ENCODE data around the gene OR2C3.
"Not testable (repeated sequence)": the region's sequence is repeated elsewhere in the genome, so short reads cannot be mapped to it uniquely, and the experiment has no call there.

OR2C3 gene

GRCh38 chr1:247542811-247543210 lies 6.6 kb upstream of the OR2C3 start:
- peaks cover 2% of the 10 kb centered on the region for H3K4me1 ChIP-seq (ENCODE audit: control insufficient read depth, low read depth, low read length)
- H3K27ac ChIP-seq (ENCODE audit: low read length): no peak overlapping the region
- H3K9me3 ChIP-seq (ENCODE audit: control insufficient read depth, low read depth, low read length): no peaks in the 10 kb centered on the region
- H3K4me3 ChIP-seq (ENCODE audit: low read length): no peak overlapping the region
- no peaks in the 10 kb centered on the region for H3K27me3 ChIP-seq (ENCODE audit: control insufficient read depth, insufficient read depth, low read length)
- no peak overlapping the region for H3K9ac ChIP-seq (ENCODE audit: low read length)
- no peaks in the 10 kb centered on the region for H3K36me3 ChIP-seq (ENCODE audit: control insufficient read depth, low read depth, low read length)

- H3K9ac ChIP-seq (ENCODE audit: low read length): no peak overlapping the region
Observed at GRCh38 chr1:247540581-247540980, 4.3 kb upstream of the OR2C3 start.

DNA sequence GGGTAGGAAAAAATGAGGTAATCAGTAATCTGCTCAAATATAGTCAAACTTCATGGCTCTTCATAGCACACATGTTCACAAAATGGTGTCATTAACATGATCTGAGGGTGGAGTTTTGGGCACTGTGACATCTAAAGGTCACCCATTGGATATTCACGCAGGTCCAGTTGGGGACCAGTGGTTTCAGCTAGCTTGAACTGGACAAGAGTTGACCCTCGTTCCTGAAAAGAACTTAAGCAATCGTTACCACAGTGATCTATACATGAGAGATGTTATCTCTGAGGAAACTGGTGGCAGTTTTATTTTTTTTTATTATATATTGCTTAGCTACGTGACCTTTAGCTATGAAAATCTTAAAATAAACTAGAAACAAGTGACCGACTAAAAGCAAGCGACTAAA lies 3.0 kb upstream of the OR2C3 start:
- H3K36me3 ChIP-seq (ENCODE audit: control insufficient read depth, low read depth, low read length): no peaks in the 10 kb centered on the region
- no peak overlapping the region for H3K9ac ChIP-seq (ENCODE audit: low read length)
- no peaks in the 10 kb centered on the region for H3K9me3 ChIP-seq (ENCODE audit: control insufficient read depth, low read depth, low read length)
- H3K4me3 ChIP-seq (ENCODE audit: low read length): no peak overlapping the region
- no peaks in the 10 kb centered on the region for H3K4me1 ChIP-seq (ENCODE audit: control insufficient read depth, low read depth, low read length)
- no peaks in the 10 kb centered on the region for H3K27me3 ChIP-seq (ENCODE audit: control insufficient read depth, insufficient read depth, low read length)
- no peak overlapping the region for H3K27ac ChIP-seq (ENCODE audit: low read length)

More at GRCh38 chr1:247540581-247540980, 4.3 kb upstream of the OR2C3 start:
- Histone ChIP-seq H3K9me3 (ENCODE audit: control insufficient read depth, low read depth, low read length) (no peaks in the 10 kb centered on the region), H3K27me3 (ENCODE audit: control insufficient read depth, insufficient read depth, low read length) (no peaks in the 10 kb centered on the region), H3K4me1 (ENCODE audit: control insufficient read depth, low read depth, low read length) (no peaks in the 10 kb centered on the region), H3K4me3 (ENCODE audit: low read length) (no peak overlapping the region), H3K27ac (ENCODE audit: low read length) (no peak overlapping the region), H3K36me3 (ENCODE audit: control insufficient read depth, low read depth, low read length) (no peaks in the 10 kb centered on the region)

DNA sequence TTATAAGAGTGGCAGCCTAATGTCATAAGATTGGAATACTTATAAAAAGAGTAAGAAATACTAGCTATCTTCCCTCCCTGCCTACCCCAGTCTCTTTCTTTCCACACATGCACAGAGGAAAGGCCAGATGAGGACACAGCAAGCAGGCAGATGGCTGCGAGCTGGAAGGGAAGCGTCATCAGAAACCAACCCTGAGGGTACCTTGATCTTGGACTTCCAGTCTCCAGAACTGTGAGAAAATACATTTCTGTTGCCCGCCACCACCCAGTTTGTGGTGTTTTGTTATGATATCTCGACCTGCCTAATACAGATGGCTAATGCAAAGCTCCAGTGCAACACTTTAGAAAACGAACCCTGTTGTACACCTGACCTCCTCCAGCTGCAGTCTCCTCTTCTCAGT lies 2.3 kb upstream of the OR2C3 start:
- H3K27me3 ChIP-seq (ENCODE audit: control insufficient read depth, insufficient read depth, low read length): no peaks in the 10 kb centered on the region
- H3K9me3 ChIP-seq (ENCODE audit: control insufficient read depth, low read depth, low read length): no peaks in the 10 kb centered on the region
- H3K9ac ChIP-seq (ENCODE audit: low read length): no peak overlapping the region
- no peaks in the 10 kb centered on the region for H3K36me3 ChIP-seq (ENCODE audit: control insufficient read depth, low read depth, low read length)
- no peaks in the 10 kb centered on the region for H3K4me1 ChIP-seq (ENCODE audit: control insufficient read depth, low read depth, low read length)
- no peak overlapping the region for H3K27ac ChIP-seq (ENCODE audit: low read length)
- no peak overlapping the region for H3K4me3 ChIP-seq (ENCODE audit: low read length)

DNA sequence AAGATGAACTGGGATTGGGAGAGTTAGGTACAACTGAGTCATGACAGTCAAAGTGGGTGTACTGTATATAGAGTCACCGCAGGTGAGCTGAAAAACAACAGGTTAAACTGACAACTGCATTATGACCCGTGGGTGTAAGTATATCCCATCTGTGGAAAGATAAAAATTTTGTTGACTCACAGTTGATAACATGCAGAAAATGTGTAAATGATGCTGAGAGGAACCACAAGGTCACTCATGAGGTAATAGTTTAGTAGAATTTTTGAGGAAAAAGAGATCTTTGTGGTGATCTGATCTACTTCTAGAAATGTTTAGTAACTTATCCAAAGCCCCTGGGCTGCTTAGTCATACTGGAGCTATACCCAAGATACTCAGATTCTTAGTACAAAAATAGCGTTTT lies 838 bp downstream of the OR2C3 start:
- H3K4me1 ChIP-seq (ENCODE audit: control insufficient read depth, low read depth, low read length): no peaks in the 10 kb centered on the region
- H3K27me3 ChIP-seq (ENCODE audit: control insufficient read depth, insufficient read depth, low read length): no peaks in the 10 kb centered on the region
- H3K4me3 ChIP-seq (ENCODE audit: low read length): no peak overlapping the region
- no peaks in the 10 kb centered on the region for H3K36me3 ChIP-seq (ENCODE audit: control insufficient read depth, low read depth, low read length)
- H3K9me3 ChIP-seq (ENCODE audit: control insufficient read depth, low read depth, low read length): no peaks in the 10 kb centered on the region
- no peak overlapping the region for H3K9ac ChIP-seq (ENCODE audit: low read length)
- H3K27ac ChIP-seq (ENCODE audit: low read length): no peak overlapping the region

- Histone ChIP-seq H3K4me1 (ENCODE audit: control insufficient read depth, low read depth, low read length) (no peaks in the 10 kb centered on the region), H3K9ac (ENCODE audit: low read length) (no peak overlapping the region), H3K9me3 (ENCODE audit: control insufficient read depth, low read depth, low read length) (no peaks in the 10 kb centered on the region), H3K27me3 (ENCODE audit: control insufficient read depth, insufficient read depth, low read length) (no peaks in the 10 kb centered on the region), H3K36me3 (ENCODE audit: control insufficient read depth, low read depth, low read length) (no peaks in the 10 kb centered on the region), H3K4me3 (ENCODE audit: low read length) (no peak overlapping the region), H3K27ac (ENCODE audit: low read length) (no peak overlapping the region)
Observed at GRCh38 chr1:247531937-247532336, 4.3 kb downstream of the OR2C3 start.

- no peaks in the 10 kb centered on the region for H3K36me3 ChIP-seq (ENCODE audit: control insufficient read depth, low read depth, low read length)
- H3K9me3 ChIP-seq (ENCODE audit: control insufficient read depth, low read depth, low read length): no peaks in the 10 kb centered on the region
- no peaks in the 10 kb centered on the region for H3K27me3 ChIP-seq (ENCODE audit: control insufficient read depth, insufficient read depth, low read length)
- H3K27ac ChIP-seq (ENCODE audit: low read length): no peak overlapping the region
- no peak overlapping the region for H3K4me3 ChIP-seq (ENCODE audit: low read length)
- H3K9ac ChIP-seq (ENCODE audit: low read length): no peak overlapping the region
- no peaks in the 10 kb centered on the region for H3K4me1 ChIP-seq (ENCODE audit: control insufficient read depth, low read depth, low read length)
Observed at GRCh38 chr1:247530785-247531184, 5.5 kb downstream of the OR2C3 start.

- no peaks in the 10 kb centered on the region for H3K27me3 ChIP-seq (ENCODE audit: control insufficient read depth, insufficient read depth, low read length)
- no peak overlapping the region for H3K27ac ChIP-seq (ENCODE audit: low read length)
- no peaks in the 10 kb centered on the region for H3K9me3 ChIP-seq (ENCODE audit: control insufficient read depth, low read depth, low read length)
- H3K4me3 ChIP-seq (ENCODE audit: low read length): no peak overlapping the region
- no peaks in the 10 kb centered on the region for H3K36me3 ChIP-seq (ENCODE audit: control insufficient read depth, low read depth, low read length)
- H3K4me1 ChIP-seq (ENCODE audit: control insufficient read depth, low read depth, low read length): no peaks in the 10 kb centered on the region
- H3K9ac ChIP-seq (ENCODE audit: low read length): no peak overlapping the region
Observed at GRCh38 chr1:247529771-247530355, 6.4 kb downstream of the OR2C3 start.

- Histone ChIP-seq H3K4me1 (ENCODE audit: control insufficient read depth, low read depth, low read length) (no peaks in the 10 kb centered on the region), H3K9ac (ENCODE audit: low read length) (no peak overlapping the region), H3K27ac (ENCODE audit: low read length) (no peak overlapping the region), H3K4me3 (ENCODE audit: low read length) (no peak overlapping the region), H3K27me3 (ENCODE audit: control insufficient read depth, insufficient read depth, low read length) (no peaks in the 10 kb centered on the region), H3K36me3 (ENCODE audit: control insufficient read depth, low read depth, low read length) (no peaks in the 10 kb centered on the region), H3K9me3 (ENCODE audit: control insufficient read depth, low read depth, low read length) (no peaks in the 10 kb centered on the region)
Observed at GRCh38 chr1:247528812-247529474, 7.3 kb downstream of the OR2C3 start.

DNA sequence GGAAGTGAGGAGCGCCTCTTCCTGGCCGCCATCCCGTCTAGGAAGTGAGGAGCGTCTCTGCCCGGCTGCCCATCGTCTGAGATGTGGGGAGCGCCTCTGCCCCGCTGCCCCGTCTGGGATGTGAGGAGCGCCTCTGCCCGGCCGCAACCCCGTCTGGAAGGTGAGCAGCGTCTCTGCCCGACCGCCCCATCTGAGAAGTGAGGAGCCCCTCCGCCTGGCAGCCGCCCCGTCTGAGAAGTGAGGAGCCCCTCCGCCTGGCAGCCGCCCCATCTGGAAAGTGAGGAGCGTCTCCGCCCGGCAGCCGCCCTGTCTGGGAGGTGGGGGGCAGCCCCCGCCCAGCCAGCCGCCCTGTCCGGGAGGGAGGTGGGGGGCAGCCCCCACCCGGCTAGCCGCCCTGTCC lies 14.4 kb downstream of the OR2C3 start:
- H3K36me3 ChIP-seq (ENCODE audit: control insufficient read depth, low read depth, low read length); H3K4me1 ChIP-seq (ENCODE audit: control insufficient read depth, low read depth, low read length); H3K4me3 ChIP-seq (ENCODE audit: low read length); H3K27ac ChIP-seq (ENCODE audit: low read length); H3K27me3 ChIP-seq (ENCODE audit: control insufficient read depth, insufficient read depth, low read length); H3K9ac ChIP-seq (ENCODE audit: low read length); H3K9me3 ChIP-seq (ENCODE audit: control insufficient read depth, low read depth, low read length): not testable (repeated sequence)

GRCh38 chr1:247518613-247518891 lies 17.7 kb downstream of the OR2C3 start:
- Histone ChIP-seq H3K27ac (ENCODE audit: low read length) (no peak overlapping the region), H3K4me3 (ENCODE audit: low read length) (no peak overlapping the region), H3K9ac (ENCODE audit: low read length) (no peak overlapping the region), H3K9me3 (ENCODE audit: control insufficient read depth, low read depth, low read length) (no peaks in the 10 kb centered on the region), H3K4me1 (ENCODE audit: control insufficient read depth, low read depth, low read length) (no peaks in the 10 kb centered on the region), H3K27me3 (ENCODE audit: control insufficient read depth, insufficient read depth, low read length) (no peaks in the 10 kb centered on the region), H3K36me3 (ENCODE audit: control insufficient read depth, low read depth, low read length) (no peaks in the 10 kb centered on the region)

- no peaks in the 10 kb centered on the region for H3K9me3 ChIP-seq (ENCODE audit: control insufficient read depth, low read depth, low read length)
- no peaks in the 10 kb centered on the region for H3K36me3 ChIP-seq (ENCODE audit: control insufficient read depth, low read depth, low read length)
- H3K27ac ChIP-seq (ENCODE audit: low read length): no peak overlapping the region
- H3K9ac ChIP-seq (ENCODE audit: low read length): no peak overlapping the region
- no peaks in the 10 kb centered on the region for H3K27me3 ChIP-seq (ENCODE audit: control insufficient read depth, insufficient read depth, low read length)
- H3K4me3 ChIP-seq (ENCODE audit: low read length): no peak overlapping the region
- H3K4me1 ChIP-seq (ENCODE audit: control insufficient read depth, low read depth, low read length): no peaks in the 10 kb centered on the region
Observed at GRCh38 chr1:247517795-247518612, 18.2 kb downstream of the OR2C3 start.
